AG04449 (cell line): ENCODE measurements around the gene PMM1.
"Not testable (repeated sequence)": the region's sequence is repeated elsewhere in the genome, so short reads cannot be mapped to it uniquely, and the experiment has no call there.

ENCODE experiments used
- CTCF ChIA-PET: fragments of 350-600 bp; formaldehyde crosslinking; extraction: SDS; loops from one replicate; lab custom pipeline; 2021; ENCODE audit warnings: antibody characterized with exemption; lab: Yijun Ruan, JAX
- POLR2A ChIA-PET: fragments of 400-600, 350-600 bp; formaldehyde crosslinking; extraction: SDS; loops from one replicate; lab custom pipeline; 2020; ENCODE audit warnings: antibody characterized with exemption, inconsistent platforms; lab: Yijun Ruan, JAX
- DNase-seq: peaks from one replicate; pipeline ENCODE4 v3.0.0-alpha.2; 2010; ENCODE audit warnings: low read depth, low spot score
- H3K4me3 ChIP-seq: 2 replicates; pipeline ENCODE4 v1.5.1; 2011; ENCODE audit warnings: low read depth, mild to moderate bottlenecking, control low read depth, low read length
- CTCF ChIP-seq: IDR thresholded peaks from one replicate; pipeline ENCODE4 v1.5.1; 2011; ENCODE audit warnings: mild to moderate bottlenecking, moderate library complexity, low read length, control low read depth, inconsistent platforms; ENCODE audit not compliant: insufficient read depth; ENCODE audit errors: missing control alignments

Gene PMM1

GRCh38 chr22:41563051-41563711 lies 26.5 kb downstream of the PMM1 start:
- H3K4me3 ChIP-seq = peak overlapping the region; percentile 30
- no peak for DNase-seq
- TF ChIP-seq CTCF = no peak
- ChIA-PET POLR2A (interaction anchor here (2.2 kb wide), 1 partner anchor 26 kb away, joined by 17 read pairs; the partner anchor contains the start of gene PMM1), CTCF (interaction anchor here (0.9 to 2.4 kb wide), 8 partner anchors 9 to 46 kb away, joined by 3 to 8 read pairs (median 6); partner anchors contain the start of gene POLR3H)

GRCh38 chr22:41562461-41562860 lies 27.2 kb downstream of the PMM1 start:
- TF ChIP-seq CTCF = no peak

GRCh38 chr22:41561788-41562187 lies 27.9 kb downstream of the PMM1 start:
- ChIA-PET CTCF (interaction anchor here (0.6 kb wide), 1 partner anchor 35 kb away, joined by 3 read pairs; no protein-coding TSS in a partner anchor), POLR2A (no interaction called here)
- DNase-seq = no peak
- peak overlapping the region; percentile 61 for H3K4me3 ChIP-seq
- no peak for TF ChIP-seq CTCF

More at GRCh38 chr22:41562461-41562860, 27.2 kb downstream of the PMM1 start:
- peak overlapping the region; percentile 24 for H3K4me3 ChIP-seq
- CTCF ChIA-PET = interaction anchor here (0.9 to 1.7 kb wide), 7 partner anchors 8 to 34 kb away, joined by 3 to 8 read pairs (median 6); partner anchors contain the start of gene POLR3H
- POLR2A ChIA-PET = interaction anchor here (2.2 kb wide), 1 partner anchor 27 kb away, joined by 17 read pairs; the partner anchor contains the start of gene PMM1
- DNase-seq = no peak

GRCh38 chr22:41561335-41561734 lies 28.3 kb downstream of the PMM1 start:
- H3K4me3 ChIP-seq = peak overlapping the region; percentile 61
- no peak for TF ChIP-seq CTCF
- ChIA-PET POLR2A (interaction anchor here (1.4 kb wide), 1 partner anchor 28 kb away, joined by 5 read pairs; the partner anchor contains the start of gene PMM1), CTCF (interaction anchor here (0.6 to 2.3 kb wide), 3 partner anchors 12 to 36 kb away, joined by 3 to 5 read pairs (median 3); no protein-coding TSS in a partner anchor)
- no peak for DNase-seq

GRCh38 chr22:41560095-41560471 lies 29.6 kb downstream of the PMM1 start:
- POLR2A ChIA-PET = interaction anchor here (0.7 to 1.4 kb wide), 3 partner anchors 8 to 108 kb away, joined by 3 to 5 read pairs (median 3); partner anchors contain the start of gene PMM1
- no peak for TF ChIP-seq CTCF
- peak overlapping the region; percentile 61 for H3K4me3 ChIP-seq
- no peak for DNase-seq
- CTCF ChIA-PET = interaction anchor here (1.0 to 2.3 kb wide), 2 partner anchors 11 to 16 kb away, joined by 5 read pairs; partner anchors contain the start of gene POLR3H

GRCh38 chr22:41558241-41558630 lies 31.4 kb downstream of the PMM1 start:
- ChIA-PET POLR2A (interaction anchor here (1.4 kb wide), 1 partner anchor 31 kb away, joined by 10 read pairs; the partner anchor contains the start of gene PMM1), CTCF (interaction anchor here (0.8 to 3.6 kb wide), 6 partner anchors 10 to 40 kb away, joined by 3 to 19 read pairs (median 8); partner anchors contain the start of gene POLR3H)
- not testable (repeated sequence) for DNase-seq, H3K4me3 ChIP-seq
